GM10266 (cell line): Measurements from ENCODE around the gene LRIT2.
A peak's percentile ranks its signal among the peaks of the same experiment; 100 is the strongest.

Source experiments
- DNase-seq: peaks from one replicate; pipeline ENCODE4 v3.0.0; 2012; ENCODE audit errors: extremely low spot score
- TF ChIP-seq, protein P1 (sequence below): IDR thresholded peaks from 2 replicates; pipeline ENCODE4 v1.5.1; 2012; ENCODE audit warnings: mild to moderate bottlenecking, low read depth; ENCODE audit not compliant: control insufficient read depth, insufficient read depth; ENCODE audit errors: missing control alignments

The LRIT2 gene

GRCh38 chr10:84216834-84217233, 8.5 kb downstream of the LRIT2 start:
- TF ChIP-seq, protein P1, sequence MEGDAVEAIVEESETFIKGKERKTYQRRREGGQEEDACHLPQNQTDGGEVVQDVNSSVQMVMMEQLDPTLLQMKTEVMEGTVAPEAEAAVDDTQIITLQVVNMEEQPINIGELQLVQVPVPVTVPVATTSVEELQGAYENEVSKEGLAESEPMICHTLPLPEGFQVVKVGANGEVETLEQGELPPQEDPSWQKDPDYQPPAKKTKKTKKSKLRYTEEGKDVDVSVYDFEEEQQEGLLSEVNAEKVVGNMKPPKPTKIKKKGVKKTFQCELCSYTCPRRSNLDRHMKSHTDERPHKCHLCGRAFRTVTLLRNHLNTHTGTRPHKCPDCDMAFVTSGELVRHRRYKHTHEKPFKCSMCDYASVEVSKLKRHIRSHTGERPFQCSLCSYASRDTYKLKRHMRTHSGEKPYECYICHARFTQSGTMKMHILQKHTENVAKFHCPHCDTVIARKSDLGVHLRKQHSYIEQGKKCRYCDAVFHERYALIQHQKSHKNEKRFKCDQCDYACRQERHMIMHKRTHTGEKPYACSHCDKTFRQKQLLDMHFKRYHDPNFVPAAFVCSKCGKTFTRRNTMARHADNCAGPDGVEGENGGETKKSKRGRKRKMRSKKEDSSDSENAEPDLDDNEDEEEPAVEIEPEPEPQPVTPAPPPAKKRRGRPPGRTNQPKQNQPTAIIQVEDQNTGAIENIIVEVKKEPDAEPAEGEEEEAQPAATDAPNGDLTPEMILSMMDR = no peak
- no peak for DNase-seq

GRCh38 chr10:84214612-84215235, 10.6 kb downstream of the LRIT2 start:
- peak; percentile 70 for DNase-seq
- TF ChIP-seq, protein P1 = peak; percentile 76

DNA sequence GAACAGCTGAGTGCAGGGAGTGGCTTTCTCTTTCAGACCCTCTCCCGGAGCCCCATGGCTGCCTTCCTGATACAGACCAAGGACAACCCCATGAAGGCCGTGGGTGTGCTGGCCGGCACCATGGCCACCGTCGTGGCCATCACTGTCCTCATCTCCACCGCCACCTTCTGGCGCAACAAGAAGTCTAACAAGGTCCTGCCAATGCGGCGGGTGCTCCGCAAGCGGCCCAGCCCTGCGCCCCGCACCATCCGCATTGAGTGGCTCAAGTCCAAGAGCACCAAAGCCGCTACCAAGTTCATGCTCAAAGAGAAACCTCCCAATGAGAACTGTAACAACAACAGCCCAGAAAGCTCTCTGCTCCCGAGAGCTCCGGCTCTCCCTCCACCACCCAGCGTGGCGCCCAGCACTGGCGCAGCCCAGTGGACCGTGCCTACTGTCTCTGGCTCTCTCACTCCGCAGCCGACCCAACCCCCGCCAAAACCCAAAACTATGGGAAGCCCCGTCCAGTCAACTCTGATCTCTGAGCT, 11.2 kb downstream of the LRIT2 start:
- no peak for DNase-seq
- TF ChIP-seq, protein P1 = peak; percentile 21

DNA sequence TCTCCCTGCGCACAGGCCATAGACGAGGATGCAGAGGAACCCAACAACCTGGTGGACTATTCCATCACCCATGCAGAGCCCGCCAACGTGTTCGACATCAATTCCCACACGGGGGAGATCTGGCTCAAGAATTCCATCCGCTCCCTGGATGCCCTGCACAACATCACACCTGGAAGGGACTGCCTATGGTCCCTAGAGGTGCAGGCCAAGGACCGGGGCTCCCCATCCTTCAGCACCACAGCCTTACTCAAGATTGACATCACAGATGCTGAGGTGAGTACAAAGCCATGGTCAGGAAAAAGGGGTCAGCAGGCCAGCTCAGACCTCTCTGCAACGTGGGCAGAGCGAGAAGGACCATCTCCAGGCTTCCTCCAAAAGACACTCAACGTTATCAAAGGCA, 12.3 kb downstream of the LRIT2 start:
- DNase-seq = no peak
- TF ChIP-seq, protein P1 = no peak

DNA sequence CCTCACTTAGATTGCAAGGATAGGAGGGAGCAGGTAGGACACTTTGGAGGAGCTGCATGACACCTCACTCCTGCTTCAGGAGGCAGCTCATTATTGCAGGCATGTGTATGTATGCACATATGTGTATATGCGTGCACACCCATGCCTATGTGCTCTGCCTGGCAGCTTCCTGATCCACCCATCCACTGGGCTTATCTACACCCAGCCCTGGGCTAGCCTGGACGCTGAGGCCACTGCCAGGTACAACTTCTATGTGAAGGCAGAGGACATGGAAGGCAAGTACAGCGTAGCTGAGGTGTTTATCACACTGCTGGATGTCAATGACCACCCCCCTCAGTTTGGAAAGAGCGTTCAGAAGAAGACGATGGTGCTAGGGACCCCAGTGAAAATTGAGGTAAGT, 13.3 kb downstream of the LRIT2 start:
- TF ChIP-seq, protein P1 = no peak
- no peak for DNase-seq

DNA sequence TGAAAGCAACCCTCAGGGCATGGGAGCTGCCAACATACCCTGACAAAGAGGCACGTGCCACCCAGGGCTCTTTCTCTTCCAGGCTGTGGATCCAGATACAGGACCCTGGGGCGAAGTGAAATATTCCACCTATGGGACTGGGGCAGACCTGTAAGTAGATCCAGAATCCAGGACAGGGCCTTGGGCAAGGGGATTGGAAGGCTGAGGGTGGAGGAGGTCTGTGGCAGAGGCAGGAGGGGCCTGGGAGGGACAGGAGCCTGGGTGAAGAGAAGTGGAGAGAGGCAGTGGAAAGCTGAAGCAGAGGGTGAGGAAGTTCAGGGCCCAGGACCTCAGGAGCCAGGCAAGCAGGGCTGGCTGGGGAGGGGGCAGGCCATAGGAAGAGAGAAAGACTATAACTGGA, 13.8 kb downstream of the LRIT2 start:
- DNase-seq = no peak
- TF ChIP-seq, protein P1 = no peak

DNA sequence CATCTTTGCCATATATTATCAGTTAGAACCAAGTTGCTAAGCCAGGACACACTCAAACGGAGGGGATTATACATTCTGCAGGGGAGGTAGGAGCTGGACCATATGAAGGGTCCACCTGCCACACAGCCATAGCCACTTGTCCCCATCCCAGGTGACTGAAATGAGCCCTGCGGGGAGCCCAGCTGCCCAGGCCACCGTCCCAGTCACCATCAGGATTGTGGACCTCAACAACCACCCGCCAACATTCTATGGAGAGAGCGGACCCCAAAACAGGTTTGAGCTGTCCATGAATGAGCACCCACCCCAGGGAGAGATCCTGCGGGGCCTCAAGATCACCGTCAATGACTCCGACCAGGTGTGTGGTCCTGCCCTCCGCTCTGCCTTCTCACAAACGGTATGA, 17.3 kb downstream of the LRIT2 start:
- TF ChIP-seq, protein P1 = no peak
- DNase-seq = no peak
